Activated gamma-delta T cell (primary cell): Measurements from ENCODE around the gene NHERF1.
A peak's percentile ranks its signal among the peaks of the same experiment; 100 is the strongest.

ENCODE experiments used
- DNase-seq: peaks from one replicate; lab custom pipeline; 2025; lab: John Stamatoyannopoulos, UW
- total RNA-seq, 2 donors: gene quantifications; one replicate each; lab custom pipeline; 2026; lab: John Stamatoyannopoulos, UW

NHERF1 gene
- total RNA-seq, result 116 to 162 reads per million in 2 donors

GRCh38 chr17:74748529-74749278 is at the start of gene NHERF1:
Gene NHERF1 (plus strand): TSS chr17:74748628. CDS start chr17:74748847, 219 bp downstream.
- peak; percentile 94 for DNase-seq

GRCh38 chr17:74699236-74699635 is 49.2 kb upstream of the NHERF1 start:
- DNase-seq, result no peak

GRCh38 chr17:74702116-74702871 is 46.1 kb upstream of the NHERF1 start:
- no peak for DNase-seq

GRCh38 chr17:74703311-74703710 is 45.1 kb upstream of the NHERF1 start:
- DNase-seq, result no peak

GRCh38 chr17:74704544-74704943 is 43.9 kb upstream of the NHERF1 start:
- DNase-seq, result no peak

- DNase-seq, result no peak
Measured at GRCh38 chr17:74711058-74711824, 37.2 kb upstream of the NHERF1 start.

- DNase-seq, result no peak
Measured at GRCh38 chr17:74712301-74712700, 36.1 kb upstream of the NHERF1 start.

- no peak for DNase-seq
Measured at GRCh38 chr17:74712756-74713155, 35.7 kb upstream of the NHERF1 start, which contains the start of gene CD300LF. Gene CD300LF (minus strand): TSS chr17:74712923. CDS start chr17:74712866, 57 bp downstream.

- no peak for DNase-seq
Measured at GRCh38 chr17:74713171-74713755, 35.2 kb upstream of the NHERF1 start.

GRCh38 chr17:74715144-74715543 is 33.3 kb upstream of the NHERF1 start:
- DNase-seq, result no peak

- DNase-seq, result no peak
Measured at GRCh38 chr17:74720506-74720905, 27.9 kb upstream of the NHERF1 start.

- DNase-seq, result no peak
Measured at GRCh38 chr17:74722782-74723181, 25.6 kb upstream of the NHERF1 start.

GRCh38 chr17:74723891-74724290 is 24.5 kb upstream of the NHERF1 start:
- DNase-seq, result no peak

- DNase-seq, result no peak
Measured at GRCh38 chr17:74725111-74725510, 23.3 kb upstream of the NHERF1 start.

GRCh38 chr17:74728033-74728701 is 20.3 kb upstream of the NHERF1 start:
- no peak for DNase-seq

- DNase-seq, result no peak
Measured at GRCh38 chr17:74728702-74729075, 19.7 kb upstream of the NHERF1 start.

GRCh38 chr17:74729368-74729767 is 19.1 kb upstream of the NHERF1 start:
- no peak for DNase-seq

- DNase-seq, result no peak
Measured at GRCh38 chr17:74729866-74730265, 18.6 kb upstream of the NHERF1 start.

- peak; percentile 47 for DNase-seq
Measured at GRCh38 chr17:74730491-74731346, 17.7 kb upstream of the NHERF1 start.

- DNase-seq, result no peak
Measured at GRCh38 chr17:74731347-74731605, 17.2 kb upstream of the NHERF1 start.
